Activated naive CD4-positive, alpha-beta T cell treated with anti-CD3 and anti-CD28 coated beads, Interleukin-2, amount 10 ng/mL, durations not matched to agents 7 days and 5 days (primary cell): ENCODE measurements around the gene COPZ1.

Experiments used
- CTCF ChIA-PET: fragments of 350-600 bp; sonication (Branson Sonifier 250); formaldehyde crosslinking; loops from one replicate; lab custom pipeline; 2021; ENCODE audit warnings: antibody characterized with exemption; lab: Charles Lee
- DNase-seq: peaks from one replicate; pipeline ENCODE4 v3.0.0-alpha.2; 2020
- H3K27ac Mint-ChIP-seq: one replicate; pipeline ENCODE4 v1.8.0; 2021; ENCODE audit warnings: mild to moderate bottlenecking, moderate library complexity, mixed read lengths
- H3K27me3 Mint-ChIP-seq: one replicate; pipeline ENCODE4 v1.8.0; 2021; ENCODE audit warnings: mild to moderate bottlenecking, mixed read lengths
- H3K36me3 Mint-ChIP-seq: one replicate; pipeline ENCODE4 v1.8.0; 2021; ENCODE audit warnings: mixed read lengths
- H3K4me1 Mint-ChIP-seq: one replicate; pipeline ENCODE4 v1.8.0; 2021; ENCODE audit warnings: mixed read lengths
- H3K4me3 Mint-ChIP-seq: one replicate; pipeline ENCODE4 v1.8.0; 2021; ENCODE audit warnings: mild to moderate bottlenecking, moderate library complexity, mixed read lengths
- H3K9me3 Mint-ChIP-seq: one replicate; pipeline ENCODE4 v1.8.0; 2021; ENCODE audit warnings: mixed read lengths

COPZ1 gene

GRCh38 chr12:54286042-54287030 lies 38.6 kb upstream of the COPZ1 start:
- Mint-ChIP-seq H3K4me1 (peaks cover 57% of the 10 kb centered on the region), H3K9me3 (no peaks in the 10 kb centered on the region), H3K36me3 (peaks cover 33% of the 10 kb centered on the region), H3K4me3 (no peak overlapping the region), H3K27me3 (no peaks in the 10 kb centered on the region), H3K27ac (no peak overlapping the region)
- CTCF ChIA-PET, result interaction anchor here (0.8 to 2.3 kb wide), 8 partner anchors 13 to 94 kb away, joined by 3 to 6 read pairs (median 3); partner anchors contain the start of genes COPZ1 and NFE2
- DNase-seq, result no peak

GRCh38 chr12:54287261-54288157 lies 37.4 kb upstream of the COPZ1 start:
- Mint-ChIP-seq H3K36me3 (peaks cover 33% of the 10 kb centered on the region), H3K9me3 (no peaks in the 10 kb centered on the region), H3K27me3 (no peaks in the 10 kb centered on the region), H3K4me1 (peaks cover 48% of the 10 kb centered on the region), H3K4me3 (no peak overlapping the region), H3K27ac (no peak overlapping the region)
- CTCF ChIA-PET, result interaction anchor here (0.8 to 1.7 kb wide), 6 partner anchors 12 to 92 kb away, joined by 3 to 6 read pairs (median 3); partner anchors contain the start of gene NFE2
- no peak for DNase-seq

DNA sequence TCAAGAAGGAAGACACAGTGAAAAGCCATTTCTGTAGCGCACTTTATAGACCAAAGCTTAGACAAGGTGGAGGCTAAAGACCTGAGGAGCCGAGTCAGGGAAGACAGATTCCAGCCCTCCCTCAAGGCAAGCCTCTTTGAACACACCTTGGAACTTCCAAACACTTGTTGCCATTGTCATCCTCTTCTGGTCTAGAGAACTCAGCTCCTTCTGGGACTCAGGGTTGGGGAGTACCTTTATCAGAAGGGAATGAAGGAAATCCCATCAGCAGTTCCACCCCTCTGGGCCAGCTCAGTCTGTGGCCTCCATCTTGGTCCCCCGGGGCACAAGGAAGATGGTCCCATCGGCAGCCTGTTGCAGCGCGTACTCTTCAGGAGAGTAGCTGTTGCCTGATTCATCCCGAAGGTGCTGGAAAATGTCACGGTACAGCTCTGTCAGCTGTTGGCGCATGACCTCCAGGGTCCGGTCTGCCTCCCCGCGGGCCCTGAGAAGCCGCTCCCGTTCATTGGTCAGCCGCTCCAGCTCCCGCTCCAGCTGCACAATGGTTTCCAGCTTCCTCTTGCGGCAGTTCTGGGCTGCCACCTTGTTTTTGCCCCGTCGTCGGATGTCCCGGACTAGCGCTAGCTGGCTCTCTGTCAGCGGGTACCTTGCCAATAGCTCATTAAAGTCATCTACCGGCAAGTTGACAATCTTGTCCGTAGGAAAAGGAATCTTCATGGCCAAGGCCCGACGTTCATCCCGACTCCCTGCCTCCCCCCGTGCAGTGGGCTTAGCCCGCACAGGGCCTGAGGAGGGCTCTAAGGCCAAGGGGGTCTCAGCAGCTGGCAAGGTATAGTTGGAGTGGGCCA lies 32.6 kb upstream of the COPZ1 start:
- H3K27ac Mint-ChIP-seq, result no peak overlapping the region
- CTCF ChIA-PET, result interaction anchor here (0.6 to 8.1 kb wide), 16 partner anchors 9 to 109 kb away, joined by 3 to 125 read pairs (median 6); partner anchors contain the start of genes COPZ1 and NFE2
- peaks cover 1% of the 10 kb centered on the region for H3K4me1 Mint-ChIP-seq
- H3K4me3 Mint-ChIP-seq, result no peak overlapping the region
- no peaks in the 10 kb centered on the region for H3K9me3 Mint-ChIP-seq
- peaks cover 9% of the 10 kb centered on the region for H3K36me3 Mint-ChIP-seq
- peaks cover 30% of the 10 kb centered on the region for H3K27me3 Mint-ChIP-seq
- DNase-seq, result no peak

DNA sequence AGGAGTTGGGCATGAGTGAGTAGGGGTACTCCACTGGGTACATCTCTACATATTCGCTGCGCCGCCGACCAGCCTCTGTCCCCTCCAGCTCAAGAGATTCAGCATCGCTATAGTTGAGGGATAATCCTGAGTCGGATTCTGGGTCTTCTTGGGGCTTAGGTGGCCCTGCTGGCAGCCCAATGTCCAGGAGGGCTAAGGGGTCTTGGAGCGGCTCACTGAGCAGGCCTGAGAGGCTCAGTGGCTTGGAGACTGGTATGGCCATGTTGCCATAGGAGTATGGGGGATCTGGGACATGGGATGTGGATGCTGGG lies 32.0 kb upstream of the COPZ1 start:
- Mint-ChIP-seq H3K27ac (no peak overlapping the region), H3K36me3 (peaks cover 5% of the 10 kb centered on the region), H3K4me1 (peaks cover 3% of the 10 kb centered on the region), H3K4me3 (no peak overlapping the region), H3K27me3 (peaks cover 36% of the 10 kb centered on the region), H3K9me3 (no peaks in the 10 kb centered on the region)
- CTCF ChIA-PET, result interaction anchor here (0.6 to 8.1 kb wide), 24 partner anchors 8 to 108 kb away, joined by 3 to 125 read pairs (median 6); partner anchors contain the start of genes CBX5, COPZ1 and NFE2
- DNase-seq, result no peak

- DNase-seq, result peak; percentile 78
- no peaks in the 10 kb centered on the region for H3K9me3 Mint-ChIP-seq
- peaks cover 51% of the 10 kb centered on the region for H3K27me3 Mint-ChIP-seq
- H3K36me3 Mint-ChIP-seq, result peaks cover 2% of the 10 kb centered on the region
- CTCF ChIA-PET, result interaction anchor here (0.7 to 8.1 kb wide), 25 partner anchors 10 to 204 kb away, joined by 3 to 125 read pairs (median 5); partner anchors contain the start of genes CBX5, COPZ1 and NCKAP1L
- H3K4me1 Mint-ChIP-seq, result peaks cover 6% of the 10 kb centered on the region
- H3K4me3 Mint-ChIP-seq, result no peak overlapping the region
- H3K27ac Mint-ChIP-seq, result no peak overlapping the region
Measured at GRCh38 chr12:54294152-54294952, 30.6 kb upstream of the COPZ1 start.

- Mint-ChIP-seq H3K27ac (no peak overlapping the region), H3K4me3 (no peak overlapping the region), H3K36me3 (peaks cover 2% of the 10 kb centered on the region), H3K4me1 (peaks cover 6% of the 10 kb centered on the region), H3K9me3 (no peaks in the 10 kb centered on the region), H3K27me3 (peaks cover 58% of the 10 kb centered on the region)
- no peak for DNase-seq
- CTCF ChIA-PET, result interaction anchor here (0.9 to 8.1 kb wide), 11 partner anchors 11 to 85 kb away, joined by 3 to 125 read pairs (median 13); partner anchors contain the start of gene COPZ1
Measured at GRCh38 chr12:54294953-54295566, 29.9 kb upstream of the COPZ1 start.

DNA sequence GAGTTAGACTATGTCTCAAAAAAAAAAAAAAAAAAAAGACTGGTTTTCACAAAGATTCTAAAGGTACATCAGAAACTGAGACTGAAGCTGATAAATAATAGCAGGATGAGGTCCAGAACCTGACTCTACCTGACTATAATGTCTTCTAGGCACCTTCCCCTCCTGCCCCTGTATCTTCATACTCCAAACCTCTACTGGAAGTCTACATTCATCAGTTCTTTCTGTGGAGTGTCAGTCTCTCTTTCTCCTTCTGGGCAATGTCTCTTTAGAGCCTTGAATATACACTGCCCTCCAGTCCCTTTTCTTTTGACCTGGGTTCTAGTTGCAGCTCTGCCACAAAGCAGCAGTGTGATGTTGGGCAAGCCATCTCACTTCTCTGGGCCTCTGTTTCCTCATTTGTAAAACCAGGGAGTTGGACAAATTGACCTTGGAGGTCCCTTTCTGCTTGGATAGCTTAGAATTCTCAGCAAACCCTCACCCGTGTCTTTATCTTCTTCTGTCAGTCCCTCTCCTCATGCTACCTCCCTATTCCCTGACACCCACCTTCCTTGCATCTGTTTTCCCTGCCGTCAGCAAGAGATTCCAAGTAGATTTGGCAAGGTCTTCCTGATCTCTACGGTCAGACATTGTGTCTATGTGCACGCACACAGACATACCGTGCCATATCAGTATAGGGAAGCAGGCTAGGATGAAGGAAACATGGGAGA lies 28.4 kb upstream of the COPZ1 start:
- peaks cover 11% of the 10 kb centered on the region for H3K4me1 Mint-ChIP-seq
- no peaks in the 10 kb centered on the region for H3K36me3 Mint-ChIP-seq
- no peaks in the 10 kb centered on the region for H3K9me3 Mint-ChIP-seq
- no peak for DNase-seq
- H3K27me3 Mint-ChIP-seq, result peaks cover 72% of the 10 kb centered on the region
- CTCF ChIA-PET, result interaction anchor here (1.2 to 8.1 kb wide), 6 partner anchors 11 to 84 kb away, joined by 3 to 125 read pairs (median 34); partner anchors contain the start of gene COPZ1
- no peak overlapping the region for H3K4me3 Mint-ChIP-seq
- H3K27ac Mint-ChIP-seq, result no peak overlapping the region

DNA sequence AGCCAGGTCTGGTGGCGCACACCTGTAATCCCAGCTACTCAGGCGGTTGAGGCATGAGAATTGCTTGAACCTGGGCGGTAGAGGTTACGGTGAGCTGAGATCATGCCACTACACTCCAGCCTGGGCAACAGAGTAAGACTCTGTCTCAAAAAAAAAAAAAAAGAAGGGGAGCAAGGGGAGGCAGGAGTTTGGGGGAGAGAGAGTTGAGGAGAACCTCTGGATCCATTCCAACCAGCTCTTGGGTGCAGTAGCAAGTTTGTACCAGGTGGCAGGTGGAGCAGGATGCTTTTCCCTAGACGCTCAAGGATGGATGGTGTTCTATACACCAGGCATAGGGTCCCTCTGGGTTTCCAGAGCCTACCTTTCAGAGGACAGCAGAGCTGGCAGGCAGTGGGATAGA lies 26.0 kb upstream of the COPZ1 start:
- DNase-seq, result no peak
- H3K9me3 Mint-ChIP-seq, result no peaks in the 10 kb centered on the region
- peaks cover 93% of the 10 kb centered on the region for H3K27me3 Mint-ChIP-seq
- H3K4me3 Mint-ChIP-seq, result no peak overlapping the region
- CTCF ChIA-PET, result interaction anchor here (0.8 to 2.1 kb wide), 7 partner anchors 8 to 84 kb away, joined by 3 to 10 read pairs (median 5); partner anchors contain the start of gene COPZ1
- no peaks in the 10 kb centered on the region for H3K36me3 Mint-ChIP-seq
- peaks cover 15% of the 10 kb centered on the region for H3K4me1 Mint-ChIP-seq
- no peak overlapping the region for H3K27ac Mint-ChIP-seq

DNA sequence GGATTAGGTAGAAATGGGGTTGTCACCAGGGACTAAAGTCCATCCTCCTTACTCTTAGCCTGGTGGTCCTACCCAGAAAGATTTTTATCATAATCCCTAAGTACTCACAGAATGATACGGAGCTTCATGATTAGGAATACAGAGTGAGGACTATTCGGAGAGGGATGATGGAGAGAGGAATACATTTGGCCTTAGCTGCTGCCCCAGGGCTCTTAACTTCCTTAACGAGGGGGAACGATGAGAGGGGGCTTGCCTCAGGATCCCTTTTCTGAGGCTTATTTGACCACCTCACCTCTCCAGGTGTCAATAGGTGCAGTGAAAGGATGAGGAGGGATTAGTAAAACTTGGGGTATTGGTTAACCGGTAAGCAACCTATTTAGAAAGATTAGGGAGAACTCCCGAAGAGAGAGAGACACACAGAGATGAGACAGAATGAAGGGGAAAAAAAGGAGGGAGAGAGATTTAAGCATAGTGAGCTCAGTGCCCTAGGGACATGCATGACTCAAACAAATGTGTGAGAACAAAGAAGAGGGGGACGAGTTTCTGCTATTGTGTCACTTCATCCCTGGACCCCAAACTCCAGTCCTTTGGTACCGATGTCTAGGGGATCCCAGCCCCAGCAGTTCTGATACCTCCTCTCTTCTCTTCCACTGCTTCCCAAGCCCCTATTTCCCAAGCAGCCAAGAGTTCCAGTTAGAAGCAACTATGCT lies 25.3 kb upstream of the COPZ1 start:
- Mint-ChIP-seq H3K36me3 (no peaks in the 10 kb centered on the region), H3K4me3 (no peak overlapping the region), H3K4me1 (peaks cover 22% of the 10 kb centered on the region), H3K27ac (no peak overlapping the region), H3K9me3 (no peaks in the 10 kb centered on the region), H3K27me3 (peaks cover 95% of the 10 kb centered on the region)
- no peak for DNase-seq
- CTCF ChIA-PET, result interaction anchor here (0.8 to 2.1 kb wide), 7 partner anchors 13 to 85 kb away, joined by 3 to 10 read pairs (median 3); partner anchors contain the start of gene COPZ1

GRCh38 chr12:54300225-54300731 lies 24.7 kb upstream of the COPZ1 start:
- Mint-ChIP-seq H3K27ac (no peak overlapping the region), H3K4me1 (peaks cover 24% of the 10 kb centered on the region), H3K27me3 (peaks cover 95% of the 10 kb centered on the region), H3K36me3 (no peaks in the 10 kb centered on the region), H3K4me3 (no peak overlapping the region), H3K9me3 (no peaks in the 10 kb centered on the region)
- no peak for DNase-seq
- CTCF ChIA-PET, result interaction anchor here (0.6 to 2.2 kb wide), 8 partner anchors 8 to 80 kb away, joined by 3 to 13 read pairs (median 4); partner anchors contain the start of gene COPZ1
